ENCODE results near the gene OR51B6. TPM values are rescaled to one million over a fixed set of nuclear protein-coding genes. Genes with fewer than 3 reads are reported as not detected.
"Not testable (repeated sequence)": the region's sequence is repeated elsewhere in the genome, so short reads cannot be mapped to it uniquely, and the experiment has no call there.

The OR51B6 gene
- total RNA-seq, 2 experiments from 2014 or later: not detected

GRCh38 chr11:5364214-5364613 is 12.9 kb downstream of the OR51B6 start:
- Mint-ChIP-seq H3K9me3 (no peaks in the 10 kb centered on the region), H3K4me3 (no peak overlapping the region), H3K36me3 (ENCODE audit: low read depth) (no peaks in the 10 kb centered on the region), H3K4me1 (ENCODE audit: low read depth) (no peaks in the 10 kb centered on the region), H3K27me3 (peaks cover 18% of the 10 kb centered on the region), H3K27ac (no peak overlapping the region)
- CTCF ChIA-PET: no interaction called here
- no peak for ATAC-seq (ENCODE audit: poor library complexity)
- no peak for DNase-seq
- Histone ChIP-seq H3K27me3 (ENCODE audit: control insufficient read depth in 1 of 2, insufficient read depth in 2 of 2, low read length in 2 of 2) (no peaks in the 10 kb centered on the region), H3K9me3 (ENCODE audit: control insufficient read depth in 1 of 2, insufficient read depth in 1 of 2, low read length in 2 of 2) (no peaks in the 10 kb centered on the region), H3K36me3 (ENCODE audit: insufficient read depth, low read length) (no peaks in the 10 kb centered on the region), H3K4me1 (ENCODE audit: insufficient read depth, low read length) (no peaks in the 10 kb centered on the region), H3K4me3 (ENCODE audit: low read length) (no peak overlapping the region), H3K27ac (ENCODE audit: low read depth in 1 of 2, low read length in 2 of 2) (no peak overlapping the region)
- TF ChIP-seq CTCF (IDR thresholded peaks at IDR 0.05): no peak
- POLR2A ChIA-PET: no interaction called here
- intact Hi-C loops (cut with DNase I, micrococcal nuclease): no loop called here

- H3K4me3 Mint-ChIP-seq; POLR2A ChIA-PET; H3K4me3 ChIP-seq (ENCODE audit: low read length); intact Hi-C loops (cut with DNase I, micrococcal nuclease); H3K36me3 ChIP-seq (ENCODE audit: insufficient read depth, low read length); CTCF ChIA-PET; ATAC-seq (ENCODE audit: poor library complexity); H3K27ac Mint-ChIP-seq; H3K4me1 Mint-ChIP-seq (ENCODE audit: low read depth); H3K27ac ChIP-seq (ENCODE audit: low read depth in 1 of 2, low read length in 2 of 2); H3K36me3 Mint-ChIP-seq (ENCODE audit: low read depth); H3K27me3 ChIP-seq (ENCODE audit: control insufficient read depth in 1 of 2, insufficient read depth in 2 of 2, low read length in 2 of 2); H3K9me3 Mint-ChIP-seq; H3K9me3 ChIP-seq (ENCODE audit: control insufficient read depth in 1 of 2, insufficient read depth in 1 of 2, low read length in 2 of 2); DNase-seq; H3K4me1 ChIP-seq (ENCODE audit: insufficient read depth, low read length): not testable (repeated sequence)
- peaks cover 34% of the 10 kb centered on the region for H3K27me3 Mint-ChIP-seq
These were observed 15.1 kb downstream of the OR51B6 start for GRCh38 chr11:5366365-5366764.

GRCh38 chr11:5366856-5367255 is 15.5 kb downstream of the OR51B6 start:
- intact Hi-C loops (cut with DNase I, micrococcal nuclease): no loop called here
- no peak overlapping the region for H3K4me3 ChIP-seq (ENCODE audit: low read length)
- Mint-ChIP-seq H3K4me3 (no peak overlapping the region), H3K27ac (no peak overlapping the region), H3K27me3 (peaks cover 34% of the 10 kb centered on the region), H3K9me3 (no peaks in the 10 kb centered on the region), H3K36me3 (ENCODE audit: low read depth) (no peaks in the 10 kb centered on the region), H3K4me1 (ENCODE audit: low read depth) (no peaks in the 10 kb centered on the region)
- CTCF ChIA-PET: no interaction called here
- H3K27me3 ChIP-seq (ENCODE audit: control insufficient read depth in 1 of 2, insufficient read depth in 2 of 2, low read length in 2 of 2): no peaks in the 10 kb centered on the region
- no peak for ATAC-seq (ENCODE audit: poor library complexity)
- no peaks in the 10 kb centered on the region for H3K4me1 ChIP-seq (ENCODE audit: insufficient read depth, low read length)
- H3K36me3 ChIP-seq (ENCODE audit: insufficient read depth, low read length): no peaks in the 10 kb centered on the region
- DNase-seq: no peak
- POLR2A ChIA-PET: no interaction called here
- no peak for TF ChIP-seq CTCF (IDR thresholded peaks at IDR 0.05)
- no peak overlapping the region for H3K27ac ChIP-seq (ENCODE audit: low read depth in 1 of 2, low read length in 2 of 2)
- no peaks in the 10 kb centered on the region for H3K9me3 ChIP-seq (ENCODE audit: control insufficient read depth in 1 of 2, insufficient read depth in 1 of 2, low read length in 2 of 2)

GRCh38 chr11:5367448-5368074 is 16.3 kb downstream of the OR51B6 start:
- ChIA-PET POLR2A (no interaction called here), CTCF (no interaction called here)
- H3K4me3 Mint-ChIP-seq: no peak overlapping the region
- H3K36me3 ChIP-seq (ENCODE audit: insufficient read depth, low read length): no peaks in the 10 kb centered on the region
- H3K27me3 Mint-ChIP-seq: peaks cover 35% of the 10 kb centered on the region
- no peaks in the 10 kb centered on the region for H3K9me3 ChIP-seq (ENCODE audit: control insufficient read depth in 1 of 2, insufficient read depth in 1 of 2, low read length in 2 of 2)
- ATAC-seq (ENCODE audit: poor library complexity) (no peak), DNase-seq (no peak)
- no peaks in the 10 kb centered on the region for H3K4me1 Mint-ChIP-seq (ENCODE audit: low read depth)
- TF ChIP-seq CTCF (IDR thresholded peaks at IDR 0.05): no peak
- H3K27me3 ChIP-seq (ENCODE audit: control insufficient read depth in 1 of 2, insufficient read depth in 2 of 2, low read length in 2 of 2): no peaks in the 10 kb centered on the region
- H3K4me3 ChIP-seq (ENCODE audit: low read length): no peak overlapping the region
- H3K9me3 Mint-ChIP-seq: no peaks in the 10 kb centered on the region
- no peak overlapping the region for H3K27ac Mint-ChIP-seq
- no peaks in the 10 kb centered on the region for H3K36me3 Mint-ChIP-seq (ENCODE audit: low read depth)
- H3K4me1 ChIP-seq (ENCODE audit: insufficient read depth, low read length): no peaks in the 10 kb centered on the region
- intact Hi-C loops (cut with DNase I, micrococcal nuclease): no loop called here
- H3K27ac ChIP-seq (ENCODE audit: low read depth in 1 of 2, low read length in 2 of 2): no peak overlapping the region

Data from CD4-positive, alpha-beta T cell (primary cell).